MM.1S (cell line): ENCODE results near the gene WBP11.

Source experiments
- EZH2 ChIP-seq: fragments of 300-600 bp; sonication (generic); optimal IDR thresholded peaks from 2 replicates; pipeline ENCODE3; 2017; ENCODE audit warnings: low read depth, mild to moderate bottlenecking, antibody characterized with exemption, low read length, mixed read lengths
- EZH2phosphoT487 ChIP-seq: fragments of 300-600 bp; sonication (generic); IDR thresholded peaks from 2 replicates; pipeline ENCODE4 v1.6.1; 2018; ENCODE audit warnings: antibody characterized with exemption, low read length
- TF ChIP-seq, protein P1 (sequence below): fragments of 300-600 bp; sonication (generic); IDR thresholded peaks from 2 replicates; pipeline ENCODE4 v1.5.1; 2016; ENCODE audit warnings: antibody characterized with exemption, low read length, mixed read lengths

DNA sequence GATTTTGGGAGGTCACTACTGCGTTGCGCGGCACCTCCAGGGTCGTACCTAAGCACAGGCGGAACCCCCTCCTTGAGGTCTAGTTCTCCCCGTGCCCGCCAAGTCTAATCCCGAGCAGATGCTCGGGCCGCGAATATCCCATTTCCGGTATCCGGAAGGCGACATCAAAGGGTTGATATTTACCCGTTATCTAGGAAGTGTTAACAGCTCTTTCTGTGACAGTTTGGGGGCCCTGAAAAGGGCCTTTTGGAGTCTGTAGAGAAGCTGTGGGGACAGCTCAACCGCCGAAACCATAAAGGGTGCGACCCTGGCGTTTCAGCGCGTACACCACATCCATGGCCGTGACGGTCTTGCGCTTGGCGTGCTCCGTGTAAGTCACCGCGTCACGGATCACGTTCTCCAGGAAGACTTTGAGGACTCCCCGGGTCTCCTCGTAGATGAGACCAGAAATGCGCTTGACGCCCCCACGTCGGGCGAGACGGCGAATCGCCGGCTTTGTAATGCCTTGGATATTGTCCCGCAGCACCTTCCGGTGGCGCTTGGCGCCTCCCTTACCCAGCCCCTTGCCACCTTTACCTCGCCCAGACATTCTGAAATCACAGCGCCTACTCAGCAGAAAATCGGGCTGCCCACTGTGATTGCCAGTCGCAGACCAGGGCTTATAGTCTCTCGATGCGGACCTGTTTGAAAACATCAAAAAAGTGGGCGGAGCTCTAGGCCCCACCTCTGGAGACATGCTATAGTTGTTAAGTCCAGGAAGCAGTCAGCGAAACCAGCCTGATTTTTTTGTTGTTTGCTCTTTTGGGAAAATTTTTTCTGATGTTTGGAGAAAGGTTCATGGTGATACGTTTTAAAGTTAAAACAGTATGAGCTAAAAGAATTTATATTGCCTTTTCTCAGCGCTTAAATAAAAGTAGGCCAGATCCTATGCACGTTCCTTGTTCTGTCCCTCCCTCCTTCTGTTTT is 32.5 kb downstream of the WBP11 start:
- TF ChIP-seq, protein P1, sequence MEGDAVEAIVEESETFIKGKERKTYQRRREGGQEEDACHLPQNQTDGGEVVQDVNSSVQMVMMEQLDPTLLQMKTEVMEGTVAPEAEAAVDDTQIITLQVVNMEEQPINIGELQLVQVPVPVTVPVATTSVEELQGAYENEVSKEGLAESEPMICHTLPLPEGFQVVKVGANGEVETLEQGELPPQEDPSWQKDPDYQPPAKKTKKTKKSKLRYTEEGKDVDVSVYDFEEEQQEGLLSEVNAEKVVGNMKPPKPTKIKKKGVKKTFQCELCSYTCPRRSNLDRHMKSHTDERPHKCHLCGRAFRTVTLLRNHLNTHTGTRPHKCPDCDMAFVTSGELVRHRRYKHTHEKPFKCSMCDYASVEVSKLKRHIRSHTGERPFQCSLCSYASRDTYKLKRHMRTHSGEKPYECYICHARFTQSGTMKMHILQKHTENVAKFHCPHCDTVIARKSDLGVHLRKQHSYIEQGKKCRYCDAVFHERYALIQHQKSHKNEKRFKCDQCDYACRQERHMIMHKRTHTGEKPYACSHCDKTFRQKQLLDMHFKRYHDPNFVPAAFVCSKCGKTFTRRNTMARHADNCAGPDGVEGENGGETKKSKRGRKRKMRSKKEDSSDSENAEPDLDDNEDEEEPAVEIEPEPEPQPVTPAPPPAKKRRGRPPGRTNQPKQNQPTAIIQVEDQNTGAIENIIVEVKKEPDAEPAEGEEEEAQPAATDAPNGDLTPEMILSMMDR: no peak
- TF ChIP-seq EZH2 (no peak), EZH2phosphoT487 (no peak)
